CD14-positive monocyte (primary cell): ENCODE results near the gene HS6ST3. TPM values are rescaled to one million over a fixed set of nuclear protein-coding genes. Genes with fewer than 3 reads are reported as not detected.

Experiments
- DNase-seq, 3 donors: peaks; one replicate each; pipeline ENCODE4 v3.0.0-alpha.2; 2011 to 2022
- H2AFZ ChIP-seq: 2 replicates; pipeline ENCODE4 v1.6.0; 2012; ENCODE audit warnings: mild to moderate bottlenecking, low read depth, low read length, inconsistent platforms; ENCODE audit not compliant: insufficient read depth, poor library complexity, severe bottlenecking
- H3K27ac ChIP-seq, 2 donors: 1 replicate in 1 of 2; 2 replicates in 1 of 2; pipeline ENCODE4 v1.5.1; 2012 to 2013; ENCODE audit warnings: low read length in 2 of 2, control low read depth in 1 of 2, inconsistent platforms in 1 of 2, low read depth in 1 of 2, mild to moderate bottlenecking in 1 of 2
- H3K27me3 ChIP-seq, 2 donors: one replicate each; pipeline versions ENCODE4 v1.6.0 to v1.6.1; 2011 to 2013; ENCODE audit warnings: low read length in 2 of 2; ENCODE audit not compliant: control insufficient read depth in 2 of 2, insufficient read depth in 2 of 2
- H3K36me3 ChIP-seq, 2 donors: replicated peaks in 1 of 2; 1 replicate in 1 of 2; 2 replicates in 1 of 2; pipeline versions ENCODE4 v1.5.1 to v1.6.1; 2012 to 2013; ENCODE audit warnings: low read length in 2 of 2, control low read depth in 1 of 2, inconsistent platforms in 1 of 2, mild to moderate bottlenecking in 1 of 2; ENCODE audit not compliant: insufficient read depth in 2 of 2, control insufficient read depth in 1 of 2
- H3K4me1 ChIP-seq, 2 donors: 1 replicate in 1 of 2; 2 replicates in 1 of 2; pipeline versions ENCODE4 v1.5.1 to v1.6.1; 2012 to 2013; ENCODE audit warnings: low read length in 2 of 2, control low read depth in 1 of 2, inconsistent platforms in 1 of 2, mild to moderate bottlenecking in 1 of 2, moderate library complexity in 1 of 2; ENCODE audit not compliant: insufficient read depth in 2 of 2, control insufficient read depth in 1 of 2
- H3K4me2 ChIP-seq: replicated peaks from 2 replicates; pipeline ENCODE3; 2012; ENCODE audit warnings: low read length, moderate library complexity, mild to moderate bottlenecking; ENCODE audit not compliant: poor library complexity, severe bottlenecking; ENCODE audit errors: extremely low read depth
- H3K4me3 ChIP-seq, 3 experiments: fragments of 200-600 bp in 1 of 3; sonication (generic) in 1 of 3; replicated peaks in 1 of 3; 1 replicate in 2 of 3; 2 replicates in 1 of 3; pipeline ENCODE4 v1.5.1; 2011 to 2013; ENCODE audit warnings: low read length in 3 of 3, mild to moderate bottlenecking in 3 of 3, control low read depth in 2 of 3, low read depth in 2 of 3, inconsistent platforms in 1 of 3, moderate library complexity in 1 of 3
- H3K79me2 ChIP-seq: 2 replicates; pipeline ENCODE4 v1.6.0; 2012; ENCODE audit warnings: mild to moderate bottlenecking, control low read depth, inconsistent platforms, low read length, moderate library complexity; ENCODE audit not compliant: insufficient read depth
- H3K9ac ChIP-seq: 2 replicates; pipeline ENCODE4 v1.6.0; 2017; ENCODE audit warnings: low read length, mild to moderate bottlenecking; ENCODE audit not compliant: insufficient read depth, poor library complexity, severe bottlenecking
- H3K9me3 ChIP-seq, 2 donors: replicated peaks in 1 of 2; 1 replicate in 1 of 2; 2 replicates in 1 of 2; pipeline versions ENCODE4 v1.5.1 to v1.6.1; 2012 to 2013; ENCODE audit warnings: low read length in 2 of 2, control low read depth in 1 of 2; ENCODE audit not compliant: control insufficient read depth in 1 of 2, insufficient read depth in 1 of 2
- H4K20me1 ChIP-seq: 2 replicates; pipeline ENCODE4 v1.6.0; 2012; ENCODE audit warnings: mild to moderate bottlenecking, low read length, control low read depth, moderate library complexity; ENCODE audit not compliant: insufficient read depth
- H3K27ac Mint-ChIP-seq, 7 donors: one replicate each; pipeline ENCODE4 v1.8.0; 2020; ENCODE audit warnings: mild to moderate bottlenecking in 7 of 7, mixed read lengths in 7 of 7, moderate library complexity in 6 of 7, inconsistent platforms in 2 of 7
- H3K27me3 Mint-ChIP-seq, 3 donors: one replicate each; pipeline ENCODE4 v1.8.0; 2021 to 2022; ENCODE audit warnings: low read depth in 3 of 3, mild to moderate bottlenecking in 3 of 3, mixed read lengths in 3 of 3, moderate library complexity in 3 of 3, inconsistent platforms in 1 of 3
- H3K36me3 Mint-ChIP-seq, 2 donors: one replicate each; pipeline ENCODE4 v1.8.0; 2020; ENCODE audit warnings: mixed read lengths in 2 of 2, inconsistent platforms in 1 of 2, mild to moderate bottlenecking in 1 of 2
- H3K4me1 Mint-ChIP-seq: one replicate; pipeline ENCODE4 v1.8.0; 2020; ENCODE audit warnings: mild to moderate bottlenecking, mixed read lengths
- H3K4me3 Mint-ChIP-seq, 2 donors: one replicate each; pipeline ENCODE4 v1.8.0; 2020; ENCODE audit warnings: mild to moderate bottlenecking in 2 of 2, mixed read lengths in 2 of 2, moderate library complexity in 1 of 2
- H3K9me3 Mint-ChIP-seq, 7 donors: one replicate each; pipeline ENCODE4 v1.8.0; 2020 to 2022; ENCODE audit warnings: mixed read lengths in 7 of 7, mild to moderate bottlenecking in 6 of 7, moderate library complexity in 6 of 7, inconsistent platforms in 2 of 7
- CTCF ChIP-seq: fragments of 200-600 bp; IDR thresholded peaks from one replicate; pipeline ENCODE4 v1.8.0; 2022; ENCODE audit warnings: antibody characterized with exemption, mild to moderate bottlenecking
- WGBS: methylation state at CpG from one replicate; pipeline ENCODE4 v1.1.5; 2013; ENCODE audit warnings: missing lambda C conversion rate; ENCODE audit not compliant: insufficient coverage; 5-methylcytosine and 5-hydroxymethylcytosine counted together
- intact Hi-C, 2 donors: fragments of 100-400 bp; cut with micrococcal nuclease; formaldehyde crosslinking; loops; one replicate each; pipeline versions ENCODE4 v1.15.0 to v1.15.1; 2023
- polyA plus RNA-seq, 3 donors: library from polyadenylated mRNA; depleted of rRNA in 1 of 3; unstranded in 2 of 3; stranded (reverse) in 1 of 3; fragments of 300-500 nt in 2 of 3; fragments of >200 nt in 1 of 3; fragmentation: Illumina TruSeq in 2 of 3; gene quantifications; 1 replicate in 2 of 3; 2 replicates in 1 of 3; pipeline ENCODE4 v1.2.3, GENCODE V29; 2012 to 2021

HS6ST3 gene
- polyA plus RNA-seq, 3 donors, result not detected

DNA sequence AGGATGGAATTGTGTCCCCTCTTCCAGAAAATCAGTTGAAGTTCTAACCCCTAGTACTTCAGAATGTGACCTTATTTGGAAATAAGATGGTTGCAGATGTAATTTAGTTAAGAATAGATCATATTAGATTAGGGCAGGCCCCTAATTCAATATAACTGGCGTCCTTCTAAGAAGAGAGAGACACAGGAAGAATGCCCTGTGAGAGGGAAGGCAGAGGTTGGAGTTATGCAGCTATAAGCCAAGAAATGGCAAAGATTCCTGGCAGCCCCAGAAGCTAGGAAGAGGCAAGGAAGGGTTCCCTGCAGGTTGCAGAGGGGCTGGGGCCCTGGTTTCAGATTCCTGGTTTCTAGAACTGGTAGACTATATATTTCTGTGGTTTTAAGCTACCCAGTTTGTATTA, 30.0 kb downstream of the HS6ST3 start:
- no peak for TF ChIP-seq CTCF
- no peak for DNase-seq
- H3K27ac Mint-ChIP-seq, result no peak overlapping the region
- H3K27me3 Mint-ChIP-seq, result peaks cover 0 to 4% (median 2%) of the 10 kb centered on the region in 3 donors
- no peaks in the 10 kb centered on the region for H4K20me1 ChIP-seq
- H3K79me2 ChIP-seq, result no peaks in the 10 kb centered on the region
- no peak overlapping the region for H3K4me2 ChIP-seq
- no peak overlapping the region for H3K4me3 Mint-ChIP-seq
- no peaks in the 10 kb centered on the region for H3K4me1 ChIP-seq
- H3K9me3 ChIP-seq, result no peaks in the 10 kb centered on the region
- no peak overlapping the region for H2AFZ ChIP-seq
- peaks cover 0 to 2% (median 0%) of the 10 kb centered on the region in 7 donors for H3K9me3 Mint-ChIP-seq
- H3K27ac ChIP-seq, result no peak overlapping the region
- no peaks in the 10 kb centered on the region for H3K36me3 ChIP-seq
- no peak overlapping the region for H3K4me3 ChIP-seq
- no CpG with 5 or more reads among the region's 1 CpG for WGBS
- intact Hi-C loops, result no loop called here
- no peak overlapping the region for H3K9ac ChIP-seq
- H3K4me1 Mint-ChIP-seq, result peaks cover 5% of the 10 kb centered on the region
- no peaks in the 10 kb centered on the region for H3K27me3 ChIP-seq
- no peaks in the 10 kb centered on the region for H3K36me3 Mint-ChIP-seq

- no peak overlapping the region for H3K9ac ChIP-seq
- no peaks in the 10 kb centered on the region for H3K36me3 ChIP-seq
- Mint-ChIP-seq H3K9me3 (peaks cover 0 to 9% (median 0%) of the 10 kb centered on the region in 7 donors), H3K36me3 (no peaks in the 10 kb centered on the region), H3K27me3 (peaks cover 2 to 8% (median 4%) of the 10 kb centered on the region in 3 donors), H3K4me1 (no peaks in the 10 kb centered on the region), H3K27ac (no peak overlapping the region), H3K4me3 (no peak overlapping the region)
- no peaks in the 10 kb centered on the region for H3K27me3 ChIP-seq
- H3K4me2 ChIP-seq, result no peak overlapping the region
- WGBS, result 92% methylated on average over 2 of the region's 3 CpGs
- H3K4me1 ChIP-seq, result no peaks in the 10 kb centered on the region
- no peak overlapping the region for H3K27ac ChIP-seq
- no peaks in the 10 kb centered on the region for H3K9me3 ChIP-seq
- H2AFZ ChIP-seq, result no peak overlapping the region
- intact Hi-C loops, result no loop called here
- no peaks in the 10 kb centered on the region for H3K79me2 ChIP-seq
- DNase-seq, result no peak
- no peak overlapping the region for H3K4me3 ChIP-seq
- H4K20me1 ChIP-seq, result no peaks in the 10 kb centered on the region
- no peak for TF ChIP-seq CTCF
Measured at GRCh38 chr13:96130818-96131340, 41.0 kb downstream of the HS6ST3 start.
